A673 (cell line): ENCODE results near the gene DMRTC2. TPM values are rescaled to one million over a fixed set of nuclear protein-coding genes. Genes with fewer than 3 reads are reported as not detected.

Experiments used
- BruUV-seq: library from RNA; stranded (reverse); fragments of 400-500 nt; replicated peaks from 2 replicates; lab custom pipeline; 2021; lab: Mats Ljungman, UMichigan
- CTCF ChIA-PET: fragments of 300-600 bp; sonication (Branson Sonifier 250); formaldehyde crosslinking; loops from one replicate; lab custom pipeline; 2022; ENCODE audit warnings: antibody characterized with exemption; lab: Charles Lee
- POLR2A ChIA-PET: fragments of 300-600 bp; sonication (Branson Sonifier 250); formaldehyde crosslinking; loops from one replicate; lab custom pipeline; 2022; ENCODE audit warnings: antibody characterized with exemption; ENCODE audit not compliant: low non-redundant PET; lab: Charles Lee
- DNase-seq: peaks from one replicate; pipeline ENCODE4 v3.0.0-alpha.2; 2015; ENCODE audit warnings: low spot score
- H3K27ac ChIP-seq: fragments of 200-600 bp; sonication (generic); 2 replicates; pipeline ENCODE4 v1.5.1; 2016; ENCODE audit warnings: mixed run types, low read depth, mild to moderate bottlenecking, mixed read lengths, antibody characterized with exemption, low read length; ENCODE audit not compliant: poor library complexity, severe bottlenecking
- H3K27me3 ChIP-seq: fragments of 200-600 bp; sonication (generic); replicated peaks from 2 replicates; pipeline ENCODE4 v1.6.1; 2017; ENCODE audit warnings: mixed run types, low read depth, mild to moderate bottlenecking, mixed read lengths, antibody characterized with exemption, low read length; ENCODE audit not compliant: insufficient read depth, poor library complexity
- H3K36me3 ChIP-seq: fragments of 200-600 bp; sonication (generic); 2 replicates; pipeline ENCODE4 v1.6.1; 2016; ENCODE audit warnings: mixed run types, mild to moderate bottlenecking, mixed read lengths, antibody characterized with exemption, low read length; ENCODE audit not compliant: insufficient read depth, poor library complexity, severe bottlenecking
- H3K4me1 ChIP-seq: fragments of 200-600 bp; sonication (generic); 2 replicates; pipeline ENCODE4 v1.6.1; 2017; ENCODE audit warnings: mixed run types, mild to moderate bottlenecking, mixed read lengths, antibody characterized with exemption, low read length; ENCODE audit not compliant: insufficient read depth, poor library complexity, severe bottlenecking
- H3K4me3 ChIP-seq: fragments of 200-600 bp; sonication (generic); 2 replicates; pipeline ENCODE4 v1.5.1; 2016; ENCODE audit warnings: low read depth, mixed run types, mild to moderate bottlenecking, mixed read lengths, low read length; ENCODE audit not compliant: poor library complexity, severe bottlenecking
- H3K9me3 ChIP-seq: fragments of 200-600 bp; sonication (generic); 2 replicates; pipeline ENCODE4 v1.6.1; 2016; ENCODE audit warnings: mixed run types, low read depth, mild to moderate bottlenecking, mixed read lengths, antibody characterized with exemption, low read length; ENCODE audit not compliant: poor library complexity, severe bottlenecking
- EZH2 ChIP-seq: fragments of 200-600 bp; sonication (generic); IDR thresholded peaks from 2 replicates; pipeline ENCODE4 v1.6.1; 2017; ENCODE audit warnings: borderline replicate concordance, low read depth, mild to moderate bottlenecking, mixed read lengths, antibody characterized with exemption, low read length; ENCODE audit not compliant: poor library complexity, severe bottlenecking
- intact Hi-C: fragments of 100-400 bp; cut with micrococcal nuclease; formaldehyde crosslinking; loops from one replicate; pipeline ENCODE4 v1.10.0; 2022; ENCODE audit not compliant: unreplicated experiment
- total RNA-seq: library from RNA; stranded (reverse); gene quantifications from 2 replicates; pipeline ENCODE4 v1.2.3, GENCODE V29; 2021
- TF ChIP-seq, protein P1 (sequence below): fragments of 300-800, 200-600 bp; sonication (generic); conservative IDR thresholded peaks from 2 replicates; pipeline ENCODE4 v1.5.1; 2017; ENCODE audit warnings: low read depth, mild to moderate bottlenecking, antibody characterized with exemption, low read length, moderate library complexity, mixed read lengths

DMRTC2 gene
- total RNA-seq, 1 experiment from 2014 or later = not detected

GRCh38 chr19:41839211-41839610 is 5.6 kb upstream of the DMRTC2 start:
- POLR2A ChIA-PET = no interaction called here
- Histone ChIP-seq H3K4me3 (no peak overlapping the region), H3K9me3 (no peaks in the 10 kb centered on the region), H3K27ac (no peak overlapping the region), H3K36me3 (no peaks in the 10 kb centered on the region), H3K4me1 (no peaks in the 10 kb centered on the region), H3K27me3 (no peaks in the 10 kb centered on the region)
- BruUV-seq = no TSS peak
- intact Hi-C loops = no loop called here
- CTCF ChIA-PET = interaction anchor here (0.7 kb wide), 1 partner anchor 552 kb away, joined by 5 read pairs; no protein-coding TSS in a partner anchor
- TF ChIP-seq, protein P1, sequence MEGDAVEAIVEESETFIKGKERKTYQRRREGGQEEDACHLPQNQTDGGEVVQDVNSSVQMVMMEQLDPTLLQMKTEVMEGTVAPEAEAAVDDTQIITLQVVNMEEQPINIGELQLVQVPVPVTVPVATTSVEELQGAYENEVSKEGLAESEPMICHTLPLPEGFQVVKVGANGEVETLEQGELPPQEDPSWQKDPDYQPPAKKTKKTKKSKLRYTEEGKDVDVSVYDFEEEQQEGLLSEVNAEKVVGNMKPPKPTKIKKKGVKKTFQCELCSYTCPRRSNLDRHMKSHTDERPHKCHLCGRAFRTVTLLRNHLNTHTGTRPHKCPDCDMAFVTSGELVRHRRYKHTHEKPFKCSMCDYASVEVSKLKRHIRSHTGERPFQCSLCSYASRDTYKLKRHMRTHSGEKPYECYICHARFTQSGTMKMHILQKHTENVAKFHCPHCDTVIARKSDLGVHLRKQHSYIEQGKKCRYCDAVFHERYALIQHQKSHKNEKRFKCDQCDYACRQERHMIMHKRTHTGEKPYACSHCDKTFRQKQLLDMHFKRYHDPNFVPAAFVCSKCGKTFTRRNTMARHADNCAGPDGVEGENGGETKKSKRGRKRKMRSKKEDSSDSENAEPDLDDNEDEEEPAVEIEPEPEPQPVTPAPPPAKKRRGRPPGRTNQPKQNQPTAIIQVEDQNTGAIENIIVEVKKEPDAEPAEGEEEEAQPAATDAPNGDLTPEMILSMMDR = no peak
- TF ChIP-seq EZH2 = no peak
- no peak for DNase-seq

DNA sequence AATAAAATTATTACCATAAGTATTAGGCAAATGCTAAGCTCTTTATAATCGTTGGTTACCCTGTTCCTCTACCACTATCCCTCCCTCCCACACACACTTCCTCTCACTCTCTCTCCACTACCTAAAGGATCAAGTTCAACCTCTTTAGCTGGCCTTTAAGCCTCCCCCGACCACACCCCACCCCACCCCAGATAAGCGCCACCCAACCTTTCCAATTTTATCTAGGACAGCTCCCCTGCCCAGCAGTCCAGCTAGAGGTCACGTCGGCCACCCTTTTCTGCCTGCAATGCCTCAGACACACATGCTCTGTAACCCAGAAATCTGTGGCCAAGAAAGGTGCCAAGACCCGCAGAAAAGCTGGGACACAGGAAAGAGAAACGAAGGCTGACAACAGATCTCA is 1.5 kb upstream of the DMRTC2 start:
- Histone ChIP-seq H3K4me1 (no peaks in the 10 kb centered on the region), H3K27me3 (no peaks in the 10 kb centered on the region), H3K4me3 (no peak overlapping the region), H3K36me3 (no peaks in the 10 kb centered on the region), H3K27ac (no peak overlapping the region), H3K9me3 (no peaks in the 10 kb centered on the region)
- ChIA-PET CTCF (no interaction called here), POLR2A (no interaction called here)
- DNase-seq = no peak
- TF ChIP-seq, protein P1 = no peak
- no peak for TF ChIP-seq EZH2
- no TSS peak for BruUV-seq
- intact Hi-C loops = no loop called here

DNA sequence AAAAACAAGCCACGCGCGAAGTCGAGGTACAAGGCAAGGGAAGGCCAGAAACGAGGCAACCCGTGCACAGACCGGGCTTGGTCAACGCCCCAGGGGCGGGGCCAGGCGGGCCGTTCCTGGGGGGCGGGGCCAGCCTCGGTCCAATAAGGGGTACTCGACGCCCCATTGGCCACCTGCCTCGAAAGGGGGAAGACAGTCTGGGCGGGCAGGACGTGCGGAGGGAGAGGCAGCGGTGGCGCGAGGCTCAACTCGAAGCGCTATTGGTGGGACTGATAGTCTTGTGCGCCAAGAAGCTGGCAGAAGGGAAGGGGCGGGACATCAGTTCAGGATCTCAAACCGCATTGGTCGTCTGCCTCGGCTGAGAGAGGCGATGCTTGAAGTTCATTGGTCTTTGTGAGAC is 241 bp upstream of the DMRTC2 start, which contains the start of gene LYPD4:
LYPD4 (minus strand) TSS at position 83 of the 400 bp plus-strand sequence. CDS start 5,398 bp downstream, outside the sequence.
- Histone ChIP-seq H3K4me3 (no peak within 1 kb of the TSS), H3K27ac (no peak within 1 kb of the TSS), H3K27me3 (no peaks in the 10 kb centered on the region), H3K36me3 (no peaks in the 10 kb centered on the region), H3K4me1 (no peaks in the 10 kb centered on the region), H3K9me3 (no peaks in the 10 kb centered on the region)
- no peak for DNase-seq
- no TSS peak for BruUV-seq
- POLR2A ChIA-PET = no interaction called here
- intact Hi-C loops = no loop called here
- CTCF ChIA-PET = interaction anchor here (0.8 kb wide), 1 partner anchor 112 kb away, joined by 3 read pairs; no protein-coding TSS in a partner anchor
- TF ChIP-seq EZH2 = no peak
- TF ChIP-seq, protein P1 = no peak
